Transverse colon (tissue), 4 donors: ENCODE results near the gene NLRP7. TPM values are rescaled to one million over a fixed set of nuclear protein-coding genes. Genes with fewer than 3 reads are reported as not detected.
"Not testable (repeated sequence)": the region's sequence is repeated elsewhere in the genome, so short reads cannot be mapped to it uniquely, and the experiment has no call there.

ENCODE experiments used
- DNase-seq: peaks from one replicate; pipeline ENCODE4 v3.0.0-alpha.2; 2019
- H3K27ac ChIP-seq, 4 donors: fragments of 200-600 bp; sonication (generic); 2 replicates each; pipeline ENCODE4 v1.5.1; 2016 to 2018; ENCODE audit warnings: inconsistent platforms in 4 of 4
- H3K27me3 ChIP-seq: fragments of 200-600 bp; sonication (generic); 2 replicates; pipeline ENCODE4 v1.5.1; 2017; ENCODE audit warnings: inconsistent platforms
- H3K36me3 ChIP-seq, 4 donors: fragments of 200-600 bp; sonication (generic); 2 replicates each; pipeline ENCODE4 v1.5.1; 2017 to 2019; ENCODE audit warnings: inconsistent platforms in 4 of 4
- H3K4me1 ChIP-seq, 4 donors: fragments of 200-600 bp; sonication (generic); 2 replicates each; pipeline ENCODE4 v1.5.1; 2017 to 2020; ENCODE audit warnings: inconsistent platforms in 4 of 4
- H3K4me3 ChIP-seq, 4 donors: fragments of 200-600 bp; sonication (generic); 1 replicate in 1 of 4; 2 replicates in 3 of 4; pipeline versions ENCODE4 v1.5.1 to v1.6.1; 2017 to 2019; ENCODE audit warnings: inconsistent platforms in 4 of 4
- H3K9me3 ChIP-seq, 2 donors: fragments of 200-600 bp; sonication (generic); 2 replicates each; pipeline ENCODE4 v1.5.1; 2017 to 2019; ENCODE audit warnings: inconsistent platforms in 2 of 2
- CTCF ChIP-seq, 5 experiments: fragments of 200-600 bp in 3 of 5; fragments of 450-650 bp in 2 of 5; sonication (generic) in 3 of 5; IDR thresholded peaks; 1 replicate in 2 of 5; 2 replicates in 3 of 5; pipeline ENCODE4 v1.5.1; 2016 to 2017; ENCODE audit warnings: antibody characterized with exemption in 5 of 5, inconsistent platforms in 3 of 5, mild to moderate bottlenecking in 2 of 5, moderate library complexity in 1 of 5
- EP300 ChIP-seq: sonication (generic); formaldehyde crosslinking; IDR thresholded peaks from one replicate; pipeline ENCODE4 v1.6.1; 2017; ENCODE audit warnings: antibody characterized with exemption, low read depth
- POLR2A ChIP-seq: fragments of 450-650 bp; IDR thresholded peaks from one replicate; pipeline ENCODE4 v1.6.1; 2016; ENCODE audit warnings: antibody characterized with exemption, mild to moderate bottlenecking, moderate library complexity
- POLR2AphosphoS5 ChIP-seq, 3 donors: sonication (generic); formaldehyde crosslinking; IDR thresholded peaks; one replicate each; pipeline ENCODE4 v1.6.1; 2016; ENCODE audit warnings: antibody characterized with exemption in 3 of 3
- WGBS, 2 donors: methylation state at CpG; one replicate each; pipeline ENCODE4 v1.1.5; 2018; ENCODE audit warnings: low coverage in 1 of 2; 5-methylcytosine and 5-hydroxymethylcytosine counted together
- in situ Hi-C, 4 donors: fragments of 200-750 bp; cut with MboI; loops; one replicate each; pipeline versions ENCODE4 v1.15.0 to v1.15.1; 2017; ENCODE audit warnings: low sequenced_read_pairs in 3 of 4, low pct_ligation_motif_present in 1 of 4, low pct_unique_long_range_greater_than_20kb in 1 of 4
- intact Hi-C: fragments of 100-400 bp; cut with DNase I; formaldehyde crosslinking; loops from one replicate; pipeline ENCODE4 v1.15.1; 2023; ENCODE audit warnings: low total_unique reads
- total RNA-seq, 4 donors: library from RNA; depleted of rRNA; stranded (reverse); fragments of >200 nt; gene quantifications; one replicate each; pipeline ENCODE4 v1.1.0, GENCODE V29; 2016

NLRP7 gene
- total RNA-seq, 4 donors from 2014 or later, result not detected

DNA sequence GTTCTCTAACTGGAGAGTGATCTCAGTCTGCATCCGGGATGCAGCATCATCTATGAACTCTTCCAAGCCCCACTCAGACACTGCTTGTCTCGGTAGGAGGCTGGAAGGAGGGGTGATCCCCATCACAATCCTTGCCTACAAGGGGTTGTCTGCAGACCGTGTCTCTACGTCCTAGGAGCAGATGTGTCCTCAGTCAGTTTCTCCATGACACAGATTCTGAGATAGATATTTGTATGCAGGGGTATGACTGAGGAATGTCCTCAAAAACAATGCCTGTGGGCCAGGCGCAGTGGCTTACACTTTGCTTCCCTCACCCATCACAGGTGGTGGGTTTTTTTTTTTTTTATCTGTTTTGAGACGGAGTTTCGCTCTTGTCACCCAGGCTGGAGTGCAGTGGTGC, 40.5 kb downstream of the NLRP7 start:
- TF ChIP-seq POLR2A (no peak), POLR2AphosphoS5 (IDR thresholded peaks at IDR 0.05) (no peak), EP300 (no peak), CTCF (IDR thresholded peaks at IDR 0.05) (no peak)
- Histone ChIP-seq H3K27ac (no peak overlapping the region), H3K4me1 (no peaks in the 10 kb centered on the region), H3K27me3 (no peaks in the 10 kb centered on the region), H3K9me3 (no peaks in the 10 kb centered on the region), H3K36me3 (no peaks in the 10 kb centered on the region), H3K4me3 (no peak overlapping the region)
- in situ Hi-C loops, result no loop called here
- 61 to 87% methylated on average over 3 to 7 of the region's 7 CpGs for WGBS, 2 donors
- no peak for DNase-seq
- intact Hi-C loops, result no loop called here

- Histone ChIP-seq H3K27ac (no peak within 1 kb of the TSS), H3K27me3 (no peaks in the 10 kb centered on the region), H3K4me3 (no peak within 1 kb of the TSS), H3K4me1 (no peaks in the 10 kb centered on the region), H3K36me3 (no peaks in the 10 kb centered on the region), H3K9me3 (no peaks in the 10 kb centered on the region)
- WGBS, 2 donors, result 41 to 47% methylated on average over 2 to 22 of the region's 22 CpGs
- in situ Hi-C loops, result no loop called here
- no peak for DNase-seq
- TF ChIP-seq EP300 (no peak), POLR2AphosphoS5 (IDR thresholded peaks at IDR 0.05) (no peak), CTCF (IDR thresholded peaks at IDR 0.05) (no peak), POLR2A (no peak)
- intact Hi-C loops, result no loop called here
These were observed 41.4 kb downstream of the NLRP7 start, which contains the start of gene NCR1 for GRCh38 chr19:54905803-54906511. Gene NCR1, plus strand, starts transcription at chr19:54906148. Its CDS starts 40 bp downstream, at chr19:54906188.

- Histone ChIP-seq H3K4me1 (no peaks in the 10 kb centered on the region), H3K4me3 (no peak overlapping the region), H3K27ac (no peak overlapping the region), H3K36me3 (no peaks in the 10 kb centered on the region), H3K27me3 (no peaks in the 10 kb centered on the region), H3K9me3 (no peaks in the 10 kb centered on the region)
- no peak for DNase-seq
- TF ChIP-seq POLR2AphosphoS5 (IDR thresholded peaks at IDR 0.05) (no peak), POLR2A (no peak), CTCF (IDR thresholded peaks at IDR 0.05) (no peak), EP300 (no peak)
- 42 to 48% methylated on average over 5 of the region's 5 CpGs for WGBS, 2 donors
- intact Hi-C loops (no loop called here), in situ Hi-C loops (no loop called here)
These were observed 41.9 kb downstream of the NLRP7 start for GRCh38 chr19:54905421-54905802.

- 71 to 77% methylated on average over 3 to 4 of the region's 4 CpGs for WGBS, 2 donors
- H3K27me3 ChIP-seq, in situ Hi-C loops, H3K27ac ChIP-seq, intact Hi-C loops, H3K9me3 ChIP-seq, DNase-seq, H3K4me3 ChIP-seq, H3K36me3 ChIP-seq, H3K4me1 ChIP-seq: not testable (repeated sequence)
These were observed 43.1 kb downstream of the NLRP7 start for GRCh38 chr19:54904261-54904660.

DNA sequence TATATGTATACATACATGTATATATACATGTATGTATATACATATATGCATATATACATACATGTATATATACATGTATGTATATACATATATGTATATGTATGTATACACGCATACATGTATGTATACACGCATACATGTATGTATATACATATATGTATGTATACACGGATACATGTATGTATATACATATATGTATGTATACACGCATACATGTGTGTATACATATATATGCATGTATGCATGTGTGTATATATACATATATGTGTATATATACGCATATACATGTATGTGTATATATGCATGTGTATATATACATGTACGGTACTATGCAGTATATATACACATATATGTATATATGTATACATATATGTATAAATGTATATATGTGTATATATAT, 44.0 kb downstream of the NLRP7 start:
- no peak for DNase-seq
- TF ChIP-seq CTCF (IDR thresholded peaks at IDR 0.05) (no peak), EP300 (no peak), POLR2A (no peak), POLR2AphosphoS5 (IDR thresholded peaks at IDR 0.05) (no peak)
- no peaks in the 10 kb centered on the region for H3K27me3 ChIP-seq
- in situ Hi-C loops (no loop called here), intact Hi-C loops (no loop called here)
- no peaks in the 10 kb centered on the region for H3K36me3 ChIP-seq
- H3K9me3 ChIP-seq, result no peaks in the 10 kb centered on the region
- 89 to 92% methylated on average over 6 of the region's 6 CpGs for WGBS, 2 donors
- no peaks in the 10 kb centered on the region for H3K4me1 ChIP-seq
- H3K4me3 ChIP-seq, result no peak overlapping the region
- H3K27ac ChIP-seq, result no peak overlapping the region
